ENCODE data around the gene SLC37A4. TPM values are rescaled to one million over a fixed set of nuclear protein-coding genes. Genes with fewer than 3 reads are reported as not detected.
"Not testable (repeated sequence)": the region's sequence is repeated elsewhere in the genome, so short reads cannot be mapped to it uniquely, and the experiment has no call there.

Gene SLC37A4
- total and polyA plus RNA-seq, 10 of the 15 experiments (the other 5 are each of a cell fraction or from before 2014, with no cell fraction given): 11.6 to 29.7 (median 20.4) TPM

- H3K36me3 ChIP-seq (ENCODE audit: control insufficient read depth in 2 of 2, insufficient read depth in 2 of 2, low read length in 1 of 2); H3K9me3 ChIP-seq (replicated peaks; ENCODE audit: control insufficient read depth, insufficient read depth, low read length); H3K9ac ChIP-seq (ENCODE audit: control insufficient read depth, insufficient read depth, low read length); in situ Hi-C loops (cut with MboI); ATAC-seq; H3K4me3 ChIP-seq; H2AFZ ChIP-seq (ENCODE audit: control insufficient read depth, low read depth, low read length); H3K79me2 ChIP-seq (ENCODE audit: control insufficient read depth, insufficient read depth, low read length); H4K20me1 ChIP-seq (ENCODE audit: control insufficient read depth, insufficient read depth); FAIRE-seq; H3K27me3 ChIP-seq (replicated peaks in 1 of 2; ENCODE audit: control insufficient read depth in 2 of 2, insufficient read depth in 2 of 2, low read length in 1 of 2); H3K4me2 ChIP-seq (ENCODE audit: control insufficient read depth, insufficient read depth); RAD21 ChIA-PET (ENCODE audit: unreplicated experiment); H3K4me1 ChIP-seq (ENCODE audit: control insufficient read depth, insufficient read depth, low read length); BruUV-seq (replicated peaks); DNase-seq (ENCODE audit: low read depth, low spot score); intact Hi-C loops (cut with micrococcal nuclease; ENCODE audit: unreplicated experiment); H3K27ac ChIP-seq (ENCODE audit: control insufficient read depth, insufficient read depth): not testable (repeated sequence)
- 10% methylated on average over 9 of the region's 11 CpGs for WGBS (ENCODE audit: insufficient coverage, insufficient replicate concordance, low lambda C conversion rate, missing lambda C conversion rate)
- POLR2A ChIA-PET: interaction anchor here (0.5 to 1.9 kb wide), 2 partner anchors 12 to 22 kb away, joined by 3 to 7 read pairs; no protein-coding TSS in a partner anchor
- CTCF ChIA-PET: interaction anchor here (0.5 kb wide), 1 partner anchor 28 kb away, joined by 3 read pairs; no protein-coding TSS in a partner anchor
- SMC1A ChIA-PET (ENCODE audit: uncharacterized antibody, unreplicated experiment): interaction anchor here (0.6 kb wide), 1 partner anchor 129 kb away, joined by 3 read pairs; no protein-coding TSS in a partner anchor
Observed at GRCh38 chr11:119039471-119039870, 8.8 kb upstream of the SLC37A4 start.

GRCh38 chr11:119038884-119039283 is 8.2 kb upstream of the SLC37A4 start:
- no peak overlapping the region for H3K4me3 ChIP-seq
- no TSS peak for BruUV-seq (replicated peaks)
- RAD21 ChIA-PET (ENCODE audit: unreplicated experiment): interaction anchor here (1.5 kb wide), 1 partner anchor 13 kb away, joined by 3 read pairs; no protein-coding TSS in a partner anchor
- POLR2A ChIA-PET: interaction anchor here (0.5 to 1.9 kb wide), 2 partner anchors 12 to 22 kb away, joined by 3 to 7 read pairs; no protein-coding TSS in a partner anchor
- H4K20me1 ChIP-seq (ENCODE audit: control insufficient read depth, insufficient read depth): no peaks in the 10 kb centered on the region
- no peaks in the 10 kb centered on the region for H3K9me3 ChIP-seq (replicated peaks; ENCODE audit: control insufficient read depth, insufficient read depth, low read length)
- H3K27me3 ChIP-seq (replicated peaks in 1 of 2; ENCODE audit: control insufficient read depth in 2 of 2, insufficient read depth in 2 of 2, low read length in 1 of 2): no peaks in the 10 kb centered on the region
- H3K4me1 ChIP-seq (ENCODE audit: control insufficient read depth, insufficient read depth, low read length): no peaks in the 10 kb centered on the region
- H3K36me3 ChIP-seq (ENCODE audit: control insufficient read depth in 2 of 2, insufficient read depth in 2 of 2, low read length in 1 of 2): no peaks in the 10 kb centered on the region
- H3K79me2 ChIP-seq (ENCODE audit: control insufficient read depth, insufficient read depth, low read length): no peaks in the 10 kb centered on the region
- WGBS (ENCODE audit: insufficient coverage, insufficient replicate concordance, low lambda C conversion rate, missing lambda C conversion rate): 80% methylated on average over 5 of the region's 5 CpGs
- H3K4me2 ChIP-seq (ENCODE audit: control insufficient read depth, insufficient read depth): no peak overlapping the region
- FAIRE-seq: no peak
- no peak overlapping the region for H3K9ac ChIP-seq (ENCODE audit: control insufficient read depth, insufficient read depth, low read length)
- in situ Hi-C loops (cut with MboI): no loop called here
- intact Hi-C loops (cut with micrococcal nuclease; ENCODE audit: unreplicated experiment): no loop called here
- SMC1A ChIA-PET (ENCODE audit: uncharacterized antibody, unreplicated experiment): interaction anchor here (0.6 to 1.1 kb wide), 4 partner anchors 13 to 128 kb away, joined by 3 to 4 read pairs (median 3); partner anchors contain the start of gene VPS11
- DNase-seq (ENCODE audit: low read depth, low spot score): no peak
- H2AFZ ChIP-seq (ENCODE audit: control insufficient read depth, low read depth, low read length): no peak overlapping the region
- CTCF ChIA-PET: interaction anchor here (0.5 to 0.9 kb wide), 2 partner anchors 18 to 28 kb away, joined by 3 read pairs; no protein-coding TSS in a partner anchor
- no peak overlapping the region for H3K27ac ChIP-seq (ENCODE audit: control insufficient read depth, insufficient read depth)
- no peak for ATAC-seq
- TF ChIP-seq CUX1 (IDR thresholded peaks at IDR 0.05; ENCODE audit: insufficient replicate concordance, low read depth, low read length) (no peak), SUZ12 (IDR thresholded peaks at IDR 0.05; ENCODE audit: unreplicated experiment) (no peak), NFYA (IDR thresholded peaks at IDR 0.05; ENCODE audit: borderline replicate concordance, low read depth, low read length) (no peak), REST (IDR thresholded peaks at IDR 0.05; ENCODE audit: low read depth, low read length) (no peak), RELA (IDR thresholded peaks at IDR 0.05; ENCODE audit: borderline replicate concordance, partially characterized antibody) (no peak), STAT1 (conservative IDR thresholded peaks at IDR 0.05) (no peak), MXI1 (IDR thresholded peaks at IDR 0.05; ENCODE audit: low read depth, low read length) (no peak)
